ENCODE data around the gene EPDR1. TPM values are rescaled to one million over a fixed set of nuclear protein-coding genes. Genes with fewer than 3 reads are reported as not detected.

Gene EPDR1
- total RNA-seq, 3 donors from 2014 or later (not counting 1 experiment from before 2014, with no cell fraction given): 1.4 to 2.1 (median 2.0) TPM

DNA sequence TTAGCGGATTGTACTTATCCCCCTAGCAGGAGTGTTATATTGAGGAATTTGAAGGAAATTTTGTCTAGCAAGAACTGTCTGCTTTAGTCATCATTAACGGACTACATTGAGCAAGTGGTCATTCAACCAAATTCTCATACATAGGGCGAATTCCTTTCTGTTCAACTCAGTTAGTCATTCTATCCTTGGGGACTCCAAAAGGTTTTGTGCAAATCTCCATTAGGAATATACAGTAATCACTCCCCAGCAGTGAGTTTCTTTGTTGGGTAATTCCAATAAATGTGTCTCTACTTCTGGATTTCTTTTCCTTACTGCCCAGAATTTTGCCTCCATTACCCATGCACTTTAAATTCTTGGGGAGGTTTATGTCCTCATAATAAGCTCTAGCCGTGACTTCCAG is 51.1 kb downstream of the EPDR1 start:
- TF ChIP-seq, protein P1, sequence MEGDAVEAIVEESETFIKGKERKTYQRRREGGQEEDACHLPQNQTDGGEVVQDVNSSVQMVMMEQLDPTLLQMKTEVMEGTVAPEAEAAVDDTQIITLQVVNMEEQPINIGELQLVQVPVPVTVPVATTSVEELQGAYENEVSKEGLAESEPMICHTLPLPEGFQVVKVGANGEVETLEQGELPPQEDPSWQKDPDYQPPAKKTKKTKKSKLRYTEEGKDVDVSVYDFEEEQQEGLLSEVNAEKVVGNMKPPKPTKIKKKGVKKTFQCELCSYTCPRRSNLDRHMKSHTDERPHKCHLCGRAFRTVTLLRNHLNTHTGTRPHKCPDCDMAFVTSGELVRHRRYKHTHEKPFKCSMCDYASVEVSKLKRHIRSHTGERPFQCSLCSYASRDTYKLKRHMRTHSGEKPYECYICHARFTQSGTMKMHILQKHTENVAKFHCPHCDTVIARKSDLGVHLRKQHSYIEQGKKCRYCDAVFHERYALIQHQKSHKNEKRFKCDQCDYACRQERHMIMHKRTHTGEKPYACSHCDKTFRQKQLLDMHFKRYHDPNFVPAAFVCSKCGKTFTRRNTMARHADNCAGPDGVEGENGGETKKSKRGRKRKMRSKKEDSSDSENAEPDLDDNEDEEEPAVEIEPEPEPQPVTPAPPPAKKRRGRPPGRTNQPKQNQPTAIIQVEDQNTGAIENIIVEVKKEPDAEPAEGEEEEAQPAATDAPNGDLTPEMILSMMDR (IDR thresholded peaks at IDR 0.05): no peak
- 83% methylated on average over 4 of the region's 4 CpGs for WGBS (ENCODE audit: insufficient coverage)
- Mint-ChIP-seq H3K4me3 (no peak overlapping the region), H3K27me3 (ENCODE audit: low read depth in 2 of 2) (no peaks in the 10 kb centered on the region), H3K4me1 (no peaks in the 10 kb centered on the region), H3K36me3 (no peaks in the 10 kb centered on the region), H3K9me3 (no peaks in the 10 kb centered on the region), H3K27ac (no peak overlapping the region)
- Histone ChIP-seq H3K4me1 (ENCODE audit: control insufficient read depth, insufficient read depth, low read length) (no peaks in the 10 kb centered on the region), H3K9me3 (ENCODE audit: control insufficient read depth, insufficient read depth, low read length) (no peaks in the 10 kb centered on the region), H3K36me3 (ENCODE audit: control insufficient read depth, insufficient read depth, low read length) (no peaks in the 10 kb centered on the region), H3K27ac (ENCODE audit: low read length) (no peak overlapping the region), H3K27me3 (ENCODE audit: control insufficient read depth, insufficient read depth, low read length) (no peaks in the 10 kb centered on the region), H3K4me3 (ENCODE audit: low read length) (no peak overlapping the region)
- intact Hi-C loops (cut with micrococcal nuclease): no loop called here
- ATAC-seq (no peak), DNase-seq (no peak)

DNA sequence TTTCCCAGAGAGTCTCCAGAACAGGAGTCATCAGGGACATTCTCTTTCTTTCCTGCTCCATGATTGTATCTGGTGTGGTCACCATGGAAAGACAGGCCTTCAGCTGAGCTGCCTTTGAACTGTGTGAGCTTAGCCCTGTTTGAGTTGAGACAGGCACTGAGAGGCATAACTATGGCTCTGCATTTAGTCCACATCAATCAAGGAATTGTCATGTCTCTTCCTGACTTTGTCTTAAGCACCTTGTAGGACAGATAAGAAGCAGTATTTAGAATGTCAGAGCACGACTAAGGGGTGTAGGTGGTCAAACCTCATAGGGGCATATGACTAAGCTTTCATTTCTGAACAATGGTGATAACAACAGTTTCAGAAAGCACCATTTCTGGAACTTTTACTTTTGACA is 53.5 kb downstream of the EPDR1 start:
- no peaks in the 10 kb centered on the region for H3K4me1 ChIP-seq (ENCODE audit: control insufficient read depth, insufficient read depth, low read length)
- H3K27me3 Mint-ChIP-seq (ENCODE audit: low read depth in 2 of 2): peaks cover 6 to 9% of the 10 kb centered on the region in 2 donors
- H3K9me3 ChIP-seq (ENCODE audit: control insufficient read depth, insufficient read depth, low read length): no peaks in the 10 kb centered on the region
- H3K27ac ChIP-seq (ENCODE audit: low read length): no peak overlapping the region
- intact Hi-C loops (cut with micrococcal nuclease): no loop called here
- no peaks in the 10 kb centered on the region for H3K27me3 ChIP-seq (ENCODE audit: control insufficient read depth, insufficient read depth, low read length)
- TF ChIP-seq, protein P1 (IDR thresholded peaks at IDR 0.05): no peak
- WGBS (ENCODE audit: insufficient coverage): 10% methylated on average over 1 of the region's 1 CpG
- H3K4me1 Mint-ChIP-seq: no peaks in the 10 kb centered on the region
- no peak overlapping the region for H3K4me3 Mint-ChIP-seq
- H3K36me3 Mint-ChIP-seq: no peaks in the 10 kb centered on the region
- ATAC-seq (no peak), DNase-seq (no peak)
- H3K9me3 Mint-ChIP-seq: no peaks in the 10 kb centered on the region
- H3K27ac Mint-ChIP-seq: no peak overlapping the region
- no peaks in the 10 kb centered on the region for H3K36me3 ChIP-seq (ENCODE audit: control insufficient read depth, insufficient read depth, low read length)
- no peak overlapping the region for H3K4me3 ChIP-seq (ENCODE audit: low read length)

DNA sequence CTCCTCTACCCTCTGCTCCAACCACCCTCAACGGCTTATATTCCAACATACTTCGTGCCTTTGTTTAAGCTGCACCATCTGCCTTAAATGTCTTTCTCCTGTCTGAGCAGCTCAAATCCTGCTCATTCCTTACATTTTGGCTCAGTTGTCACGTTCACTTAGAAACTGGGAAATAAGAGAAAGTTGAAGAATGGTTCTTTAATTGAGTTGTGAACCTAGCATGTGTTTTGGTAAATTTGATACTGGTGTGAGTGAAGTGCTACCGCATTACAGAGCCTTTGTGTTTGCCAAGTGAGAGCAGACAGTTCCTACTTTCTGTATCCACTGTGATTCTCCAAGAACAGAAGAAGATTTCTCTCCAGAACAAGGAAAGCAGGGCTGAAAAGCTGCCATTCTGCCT is 54.3 kb downstream of the EPDR1 start:
- Histone ChIP-seq H3K36me3 (ENCODE audit: control insufficient read depth, insufficient read depth, low read length) (no peaks in the 10 kb centered on the region), H3K4me1 (ENCODE audit: control insufficient read depth, insufficient read depth, low read length) (no peaks in the 10 kb centered on the region), H3K27ac (ENCODE audit: low read length) (no peak overlapping the region), H3K9me3 (ENCODE audit: control insufficient read depth, insufficient read depth, low read length) (no peaks in the 10 kb centered on the region), H3K27me3 (ENCODE audit: control insufficient read depth, insufficient read depth, low read length) (no peaks in the 10 kb centered on the region), H3K4me3 (ENCODE audit: low read length) (no peak overlapping the region)
- DNase-seq (no peak), ATAC-seq (no peak)
- TF ChIP-seq, protein P1 (IDR thresholded peaks at IDR 0.05): no peak
- intact Hi-C loops (cut with micrococcal nuclease): no loop called here
- Mint-ChIP-seq H3K27ac (no peak overlapping the region), H3K9me3 (no peaks in the 10 kb centered on the region), H3K27me3 (ENCODE audit: low read depth in 2 of 2) (peaks cover 6 to 9% of the 10 kb centered on the region in 2 donors), H3K4me3 (no peak overlapping the region), H3K36me3 (no peaks in the 10 kb centered on the region), H3K4me1 (no peaks in the 10 kb centered on the region)
- WGBS (ENCODE audit: insufficient coverage): 88% methylated on average over 4 of the region's 4 CpGs

DNA sequence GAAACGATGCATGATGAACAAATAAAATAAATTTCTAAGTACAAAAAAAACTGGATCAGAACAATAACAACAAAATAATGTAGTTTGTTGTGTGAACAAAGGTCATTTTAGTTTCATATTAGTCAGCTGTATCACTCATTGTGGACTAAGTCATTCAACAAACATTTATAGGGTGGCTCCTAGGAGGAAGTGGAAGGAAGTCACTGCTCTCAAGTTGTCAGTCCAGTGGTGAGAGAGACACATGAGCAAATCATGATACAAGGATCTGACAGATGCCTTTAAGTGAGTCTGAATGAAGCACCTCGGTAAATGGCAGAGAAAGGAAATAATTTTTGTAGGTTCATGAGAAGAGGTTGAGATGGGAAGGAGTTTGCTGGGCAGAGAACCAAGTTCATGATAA is 56.8 kb downstream of the EPDR1 start:
- intact Hi-C loops (cut with micrococcal nuclease): no loop called here
- WGBS (ENCODE audit: insufficient coverage): 82% methylated on average over 1 of the region's 2 CpGs
- Mint-ChIP-seq H3K36me3 (no peaks in the 10 kb centered on the region), H3K9me3 (no peaks in the 10 kb centered on the region), H3K4me1 (no peaks in the 10 kb centered on the region), H3K27ac (no peak overlapping the region), H3K4me3 (no peak overlapping the region), H3K27me3 (ENCODE audit: low read depth in 2 of 2) (peaks cover 11 to 12% of the 10 kb centered on the region in 2 donors)
- Histone ChIP-seq H3K4me3 (ENCODE audit: low read length) (no peak overlapping the region), H3K36me3 (ENCODE audit: control insufficient read depth, insufficient read depth, low read length) (no peaks in the 10 kb centered on the region), H3K27me3 (ENCODE audit: control insufficient read depth, insufficient read depth, low read length) (no peaks in the 10 kb centered on the region), H3K4me1 (ENCODE audit: control insufficient read depth, insufficient read depth, low read length) (no peaks in the 10 kb centered on the region), H3K9me3 (ENCODE audit: control insufficient read depth, insufficient read depth, low read length) (no peaks in the 10 kb centered on the region), H3K27ac (ENCODE audit: low read length) (no peak overlapping the region)
- ATAC-seq (no peak), DNase-seq (no peak)
- TF ChIP-seq, protein P1 (IDR thresholded peaks at IDR 0.05): no peak
